NCI-H2196 treated with DMSO at 0.1 percent for 48 hours (cell line): ENCODE measurements around the gene NDUFAF5.

Source experiments
- DNase-seq: peaks from one replicate; lab custom pipeline; 2025; ENCODE audit not compliant: unreplicated experiment; lab: John Stamatoyannopoulos, UW

Gene NDUFAF5

DNA sequence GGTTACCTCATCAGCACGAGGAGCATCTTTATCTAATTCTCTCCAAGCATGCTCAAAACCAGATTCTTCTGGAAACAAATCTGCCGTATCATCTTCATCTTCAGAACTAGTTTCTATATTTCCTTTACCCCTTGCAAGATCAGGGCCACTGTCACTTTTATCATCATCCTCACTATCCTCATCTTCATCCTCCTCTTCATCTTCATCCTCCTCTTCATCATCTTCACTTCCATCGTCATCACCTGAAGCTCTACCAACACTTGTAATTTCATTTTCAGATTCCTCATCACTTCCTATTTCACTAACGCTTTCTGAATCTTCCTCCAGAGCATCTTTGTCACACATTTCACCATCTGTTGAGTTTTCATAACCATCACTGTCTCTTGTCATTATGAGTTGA lies 9.0 kb upstream of the NDUFAF5 start:
- DNase-seq: no peak

DNA sequence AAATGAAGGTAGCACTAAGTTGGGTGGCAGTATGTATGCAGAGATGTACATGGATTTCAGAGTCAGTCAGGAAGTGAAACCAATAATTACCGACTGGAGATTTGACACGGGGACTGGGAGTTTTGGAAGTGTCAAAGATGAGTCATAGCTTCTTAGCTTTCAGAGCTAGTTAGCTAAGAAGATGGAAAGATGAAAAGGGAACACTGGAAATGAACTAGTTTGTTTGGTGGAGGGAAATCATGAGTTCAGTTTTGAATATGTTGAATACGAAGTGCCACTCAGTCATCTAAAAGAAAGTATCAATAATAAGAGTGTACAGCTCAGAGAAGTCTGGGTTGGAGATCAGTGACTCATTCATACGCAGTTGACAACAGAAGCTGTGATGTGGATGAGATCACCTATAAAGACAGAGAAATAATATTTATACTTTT lies 7.6 kb upstream of the NDUFAF5 start:
- no peak for DNase-seq

- no peak for DNase-seq
Measured at GRCh38 chr20:13778827-13779226, 6.0 kb upstream of the NDUFAF5 start.

- no peak for DNase-seq
Measured at GRCh38 chr20:13783528-13783927, 1.3 kb upstream of the NDUFAF5 start.

DNA sequence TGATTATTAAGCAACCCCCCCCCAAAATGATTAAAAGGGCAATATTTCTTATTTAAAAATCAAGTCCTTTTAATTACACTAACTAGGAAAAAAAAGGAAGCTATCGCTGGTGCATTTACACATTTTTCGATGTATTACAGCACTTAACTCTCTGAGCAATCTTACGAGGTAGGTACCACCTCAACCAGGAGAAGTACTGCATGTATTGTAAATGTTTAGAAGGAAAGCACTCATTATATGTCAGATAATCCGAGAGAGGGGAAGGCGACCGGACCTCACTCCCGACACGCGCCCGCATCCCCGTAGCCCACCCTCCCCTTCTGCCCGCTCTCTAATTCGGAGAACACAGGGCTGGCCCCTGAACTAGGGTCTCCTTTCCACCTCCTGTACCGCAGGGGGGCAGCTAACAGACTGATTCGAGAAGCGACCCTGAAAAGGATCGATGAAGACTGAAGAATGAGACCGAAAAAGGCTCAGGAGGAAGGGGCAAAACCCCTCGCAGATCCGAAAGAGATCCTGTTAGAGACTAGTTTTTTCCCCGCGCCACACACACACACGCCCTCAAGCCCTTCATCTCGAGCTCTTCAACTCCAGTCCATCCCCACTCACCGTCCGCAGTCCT lies 446 bp upstream of the NDUFAF5 start:
- no peak for DNase-seq

- DNase-seq: no peak
Measured at GRCh38 chr20:13786143-13786828, 1.5 kb downstream of the NDUFAF5 start.

- DNase-seq: peak; percentile 48
Measured at GRCh38 chr20:13788167-13788834, 3.5 kb downstream of the NDUFAF5 start.

DNA sequence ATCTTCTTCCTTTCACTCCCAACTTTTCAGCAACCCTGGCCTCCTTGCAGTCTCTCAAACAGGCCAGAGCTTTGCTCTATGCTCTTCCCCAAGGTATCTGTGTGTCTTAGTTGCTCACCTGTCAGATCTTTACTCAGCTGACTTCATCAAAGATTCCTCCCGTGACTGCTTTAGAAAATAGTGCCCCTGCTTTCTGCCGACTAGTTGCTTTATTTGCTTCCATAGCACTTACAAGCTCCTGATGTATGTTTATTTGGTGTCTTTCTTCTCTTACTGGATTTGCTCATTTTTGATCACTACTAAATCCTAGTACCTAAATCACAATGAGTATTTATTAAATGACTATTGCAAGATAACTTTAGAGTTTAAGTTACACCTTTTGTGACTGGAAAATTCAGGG lies 5.9 kb downstream of the NDUFAF5 start:
- no peak for DNase-seq

DNA sequence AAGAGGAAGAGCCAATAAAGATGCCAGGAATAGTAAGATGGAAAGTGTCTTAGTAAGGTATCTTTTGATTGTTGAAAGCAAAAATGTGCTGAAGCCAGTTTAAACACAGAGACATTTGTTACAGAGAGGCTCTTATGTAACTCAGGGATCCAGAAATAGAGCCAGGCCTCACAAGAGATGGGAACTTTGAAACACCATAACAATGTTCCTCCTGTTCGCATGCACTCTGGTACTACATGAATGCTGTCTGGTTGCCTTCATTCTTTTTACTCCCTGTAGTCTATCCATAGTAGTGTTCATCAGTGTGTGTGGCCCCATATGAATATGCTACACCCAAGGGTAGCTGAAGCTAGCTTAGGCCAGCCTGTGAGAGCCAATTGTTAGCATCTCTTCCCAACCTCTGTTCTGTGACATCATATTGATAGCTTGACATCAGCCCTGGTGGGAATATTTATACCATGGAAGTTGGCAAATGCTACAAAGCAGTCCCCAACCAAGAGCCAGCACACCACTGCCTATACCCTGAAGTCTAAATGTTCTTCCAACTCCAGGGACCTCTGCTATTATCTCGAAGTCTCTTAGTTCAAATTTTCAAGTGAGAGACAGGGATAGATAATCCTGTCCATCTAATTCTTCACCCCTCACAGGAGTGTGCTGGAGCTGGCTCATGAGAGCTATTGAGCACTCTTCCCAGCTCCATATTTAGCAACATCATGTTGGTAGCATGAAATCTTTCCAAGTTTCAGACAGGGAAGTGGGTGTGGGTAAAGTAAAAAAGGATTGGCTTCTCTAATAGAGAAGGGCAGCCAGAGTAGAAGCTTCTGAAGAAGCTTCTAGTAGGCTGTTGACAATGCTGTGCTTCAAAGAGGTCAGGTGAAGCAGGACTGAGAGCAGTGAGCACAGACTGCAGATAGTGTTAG lies 7.0 kb downstream of the NDUFAF5 start:
- no peak for DNase-seq

DNA sequence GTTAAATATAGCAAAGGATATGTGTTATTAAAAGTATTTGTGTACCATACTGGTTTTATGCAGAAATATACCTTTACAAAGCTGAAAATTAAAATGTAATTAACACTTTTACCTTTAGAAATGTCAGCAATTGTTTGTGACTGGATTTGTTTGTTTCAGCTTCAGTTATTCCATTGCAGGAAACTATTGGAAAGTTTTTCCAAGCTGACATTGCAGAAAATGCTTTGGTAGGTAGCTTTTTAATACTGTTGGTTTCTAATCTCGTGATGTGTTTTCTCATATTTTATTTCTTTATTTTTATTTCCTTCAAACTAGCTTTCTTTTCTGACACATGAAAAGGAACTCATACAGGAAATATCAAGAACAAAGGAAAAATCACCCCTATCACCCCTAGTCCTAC lies 8.2 kb downstream of the NDUFAF5 start:
- DNase-seq: no peak

DNA sequence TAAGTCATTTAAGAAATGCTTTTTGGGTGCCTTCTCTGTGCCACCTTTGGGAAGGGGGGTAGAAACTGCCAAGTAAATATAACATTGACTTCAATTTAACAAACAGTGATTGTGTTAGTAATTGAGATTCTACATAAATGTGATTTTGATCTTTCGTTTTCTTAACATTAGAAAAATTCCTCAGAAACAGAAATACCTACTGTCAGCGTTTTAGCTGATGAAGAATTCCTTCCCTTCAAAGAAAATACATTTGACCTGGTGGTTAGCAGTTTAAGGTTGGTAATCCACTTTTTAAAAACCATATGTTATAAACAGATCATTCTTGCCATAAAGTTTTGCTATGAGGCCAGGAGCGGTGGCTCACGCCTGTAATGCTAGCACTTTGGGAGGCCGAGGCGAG lies 9.8 kb downstream of the NDUFAF5 start:
- DNase-seq: no peak

DNA sequence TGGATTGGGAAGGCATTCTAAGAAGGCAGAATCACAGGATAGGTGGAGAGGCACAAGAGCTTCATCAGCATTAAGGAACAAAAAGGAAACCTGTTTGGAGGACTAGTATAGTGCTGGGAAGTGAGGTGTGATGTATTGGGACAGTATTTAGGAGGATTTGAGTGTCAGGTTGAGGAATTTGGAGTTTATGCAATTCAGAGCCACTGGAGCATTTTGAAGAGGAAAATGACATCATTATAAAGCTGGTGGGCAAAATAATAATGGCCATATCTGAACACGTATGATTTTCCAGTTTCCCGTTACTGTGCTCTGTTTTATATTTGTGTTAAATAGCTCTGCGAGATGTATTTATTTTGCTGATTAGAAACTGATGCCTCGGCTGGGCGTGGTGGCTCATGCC lies 14.2 kb downstream of the NDUFAF5 start:
- no peak for DNase-seq

- DNase-seq: no peak
Measured at GRCh38 chr20:13799974-13800373, 15.1 kb downstream of the NDUFAF5 start.

DNA sequence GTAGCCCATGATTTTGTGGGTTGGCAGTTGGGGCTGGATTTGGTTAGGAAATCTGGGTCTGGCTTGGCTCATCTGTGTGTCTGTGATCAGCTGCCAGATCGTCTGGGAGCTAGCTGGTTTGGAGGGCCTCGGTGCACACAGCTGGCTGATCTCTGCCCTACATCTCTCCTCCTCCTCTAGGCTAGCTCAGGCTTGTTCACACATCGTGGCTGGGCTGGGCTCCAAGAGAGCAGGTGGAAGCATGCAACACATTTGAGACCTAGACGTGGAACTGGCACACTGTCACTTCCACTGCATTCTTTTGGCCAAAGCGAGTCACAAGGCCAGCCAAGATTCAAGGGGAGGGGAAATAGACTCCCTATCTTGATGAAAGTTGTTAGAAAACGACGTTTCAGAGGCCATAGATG lies 15.9 kb downstream of the NDUFAF5 start:
- peak; percentile 94 for DNase-seq

DNA sequence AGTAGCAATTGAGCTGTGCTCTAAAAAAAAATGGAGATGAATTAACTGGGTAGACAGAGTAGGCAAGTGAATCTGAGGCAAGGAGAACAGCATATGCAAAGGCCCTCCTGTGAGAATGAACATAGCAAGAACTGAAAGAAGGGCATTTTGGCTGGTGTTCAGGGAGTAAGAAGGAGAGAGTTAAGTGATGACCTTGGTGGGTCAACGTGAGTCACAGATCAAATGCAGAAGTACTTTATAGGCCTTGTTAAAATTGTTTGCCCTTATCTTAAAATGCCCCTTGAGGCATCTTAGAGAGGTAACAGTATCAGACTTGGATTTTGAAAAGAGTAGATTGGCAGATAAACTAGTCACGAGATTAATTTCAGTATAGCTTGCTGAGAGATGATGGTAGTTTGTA lies 24.5 kb downstream of the NDUFAF5 start:
- no peak for DNase-seq

- DNase-seq: no peak
Measured at GRCh38 chr20:13809855-13810254, 25.0 kb downstream of the NDUFAF5 start.

GRCh38 chr20:13810446-13810845 lies 25.6 kb downstream of the NDUFAF5 start:
- DNase-seq: no peak

GRCh38 chr20:13813910-13814309 lies 29.1 kb downstream of the NDUFAF5 start:
- DNase-seq: no peak

DNA sequence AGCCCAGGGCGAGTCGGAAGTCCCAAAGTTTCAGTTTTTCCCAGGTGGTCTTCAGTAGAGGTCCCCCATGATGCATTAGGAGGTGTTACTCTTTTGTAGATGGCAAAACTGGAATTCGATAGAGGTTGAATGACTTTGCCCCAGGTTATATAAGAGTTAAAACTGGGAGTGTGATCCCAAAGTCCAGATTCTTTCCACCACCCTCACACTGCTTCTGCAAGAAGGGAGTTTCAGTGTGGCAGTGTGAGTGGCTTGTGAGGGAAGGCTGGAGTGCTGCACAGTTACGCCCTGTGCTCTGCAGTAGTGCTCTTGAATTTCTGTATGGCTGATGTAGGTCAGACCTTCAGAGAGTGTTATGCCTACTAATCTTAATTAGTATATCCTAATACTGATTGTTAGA lies 29.8 kb downstream of the NDUFAF5 start:
- DNase-seq: no peak

DNA sequence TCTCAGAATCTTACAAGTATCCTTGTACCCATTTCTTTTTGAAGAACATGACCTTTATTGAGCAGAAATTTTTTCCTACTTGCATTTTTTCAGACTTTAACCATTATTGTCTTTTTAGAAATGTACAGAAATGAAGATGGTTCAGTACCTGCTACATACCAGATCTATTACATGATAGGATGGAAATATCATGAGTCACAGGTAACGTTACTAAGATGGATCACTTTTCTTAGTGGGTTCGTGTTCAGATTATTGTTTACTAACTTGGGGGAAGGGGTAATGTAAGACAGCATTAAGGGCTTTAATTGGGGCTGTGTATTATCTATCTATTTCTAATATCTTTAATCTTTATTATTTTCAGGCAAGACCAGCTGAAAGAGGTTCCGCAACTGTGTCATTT lies 31.9 kb downstream of the NDUFAF5 start:
- no peak for DNase-seq

DNA sequence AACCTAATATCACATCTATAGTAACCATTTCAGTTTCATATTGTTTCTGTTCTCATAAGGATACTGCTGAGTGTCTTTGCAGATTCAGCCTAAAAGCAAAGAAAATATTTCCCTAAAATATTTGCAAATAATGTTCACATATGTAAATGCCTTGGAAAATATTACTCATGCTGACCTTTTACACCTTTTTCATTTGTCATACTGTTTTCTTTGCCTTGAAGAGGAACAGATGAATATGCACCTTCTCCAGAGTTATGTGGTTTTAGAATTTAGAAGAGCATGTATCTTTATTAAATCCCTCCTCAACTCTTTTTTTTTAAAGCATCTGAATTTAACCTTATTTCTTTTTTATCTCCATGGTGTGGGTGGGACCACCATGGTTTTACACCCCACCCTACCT lies 32.5 kb downstream of the NDUFAF5 start:
- no peak for DNase-seq
